Stomach smooth muscle (tissue), 2 donors: Measurements from ENCODE around the gene MARCHF10.
A peak's percentile ranks its signal among the peaks of the same experiment; 100 is the strongest.

Experiments
- H3K27ac ChIP-seq: one replicate; pipeline ENCODE4 v1.7.0; 2013; ENCODE audit warnings: mild to moderate bottlenecking, low read length, inconsistent platforms
- H3K27me3 ChIP-seq, 2 donors: one replicate each; pipeline ENCODE4 v1.7.0; 2013; ENCODE audit warnings: low read length in 2 of 2; ENCODE audit not compliant: insufficient read depth in 2 of 2, control insufficient read depth in 1 of 2
- H3K36me3 ChIP-seq, 2 donors: one replicate each; pipeline ENCODE4 v1.7.0; 2013; ENCODE audit warnings: low read length in 2 of 2; ENCODE audit not compliant: control insufficient read depth in 2 of 2, insufficient read depth in 2 of 2
- H3K4me1 ChIP-seq: one replicate; pipeline ENCODE4 v1.7.0; 2013; ENCODE audit warnings: low read length; ENCODE audit not compliant: control insufficient read depth, insufficient read depth
- H3K4me3 ChIP-seq, 2 donors: one replicate each; pipeline ENCODE4 v1.7.0; 2013; ENCODE audit warnings: low read length in 2 of 2
- H3K9ac ChIP-seq, 2 donors: one replicate each; pipeline ENCODE4 v1.7.0; 2013; ENCODE audit warnings: low read length in 2 of 2, mild to moderate bottlenecking in 1 of 2
- H3K9me3 ChIP-seq, 2 donors: one replicate each; pipeline ENCODE4 v1.7.0; 2013; ENCODE audit warnings: low read length in 2 of 2; ENCODE audit not compliant: control insufficient read depth in 2 of 2
- donor health status: healthy.
- donor health status: Pancreatic carcinoma.

The MARCHF10 gene

DNA sequence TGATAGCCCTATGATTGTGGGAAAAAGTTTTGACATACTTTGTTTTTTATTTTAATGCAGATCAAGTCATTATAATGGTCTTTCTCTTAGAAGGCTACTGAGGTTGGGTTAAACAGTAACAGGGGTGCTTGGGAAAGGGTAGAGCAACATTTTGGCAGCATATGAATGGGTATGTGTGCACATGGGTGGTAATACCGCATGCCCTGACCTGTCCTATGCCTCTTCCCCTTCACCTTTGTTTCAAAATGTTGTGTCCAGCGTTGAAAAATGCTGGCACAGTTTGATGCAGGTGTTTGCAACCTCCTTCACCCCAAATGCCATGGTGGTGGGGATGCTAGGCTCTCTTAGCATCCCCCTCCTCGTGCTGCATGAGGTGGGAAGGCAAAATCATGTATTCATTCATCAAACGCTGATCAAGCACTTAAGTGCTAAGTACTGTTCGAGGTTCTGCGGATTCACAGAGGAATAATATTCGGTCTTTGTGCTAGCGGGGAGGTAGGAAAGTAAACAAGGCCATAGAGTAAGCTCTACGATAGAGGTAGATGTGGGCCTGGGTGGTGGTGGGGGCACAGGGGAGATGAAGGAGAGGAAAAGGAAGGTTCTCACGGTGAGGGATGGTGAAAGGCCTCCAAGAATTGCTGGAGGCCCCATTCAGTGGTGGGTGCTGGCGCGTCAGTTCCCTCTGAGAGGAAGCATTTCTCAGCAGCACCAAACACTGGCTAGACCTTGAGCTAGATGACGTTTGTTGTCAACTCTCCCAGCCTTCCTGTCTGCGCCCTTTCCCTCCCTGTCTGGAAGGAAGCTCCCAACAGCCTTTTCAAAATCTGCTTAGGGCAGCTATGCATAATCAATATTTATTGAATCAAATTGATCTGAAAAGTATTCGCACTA is 13.3 kb upstream of the MARCHF10 start:
- Histone ChIP-seq H3K9ac (no peak overlapping the region), H3K9me3 (no peaks in the 10 kb centered on the region), H3K36me3 (no peaks in the 10 kb centered on the region), H3K27me3 (no peaks in the 10 kb centered on the region), H3K4me3 (no peak overlapping the region), H3K27ac (no peak overlapping the region), H3K4me1 (no peaks in the 10 kb centered on the region)

DNA sequence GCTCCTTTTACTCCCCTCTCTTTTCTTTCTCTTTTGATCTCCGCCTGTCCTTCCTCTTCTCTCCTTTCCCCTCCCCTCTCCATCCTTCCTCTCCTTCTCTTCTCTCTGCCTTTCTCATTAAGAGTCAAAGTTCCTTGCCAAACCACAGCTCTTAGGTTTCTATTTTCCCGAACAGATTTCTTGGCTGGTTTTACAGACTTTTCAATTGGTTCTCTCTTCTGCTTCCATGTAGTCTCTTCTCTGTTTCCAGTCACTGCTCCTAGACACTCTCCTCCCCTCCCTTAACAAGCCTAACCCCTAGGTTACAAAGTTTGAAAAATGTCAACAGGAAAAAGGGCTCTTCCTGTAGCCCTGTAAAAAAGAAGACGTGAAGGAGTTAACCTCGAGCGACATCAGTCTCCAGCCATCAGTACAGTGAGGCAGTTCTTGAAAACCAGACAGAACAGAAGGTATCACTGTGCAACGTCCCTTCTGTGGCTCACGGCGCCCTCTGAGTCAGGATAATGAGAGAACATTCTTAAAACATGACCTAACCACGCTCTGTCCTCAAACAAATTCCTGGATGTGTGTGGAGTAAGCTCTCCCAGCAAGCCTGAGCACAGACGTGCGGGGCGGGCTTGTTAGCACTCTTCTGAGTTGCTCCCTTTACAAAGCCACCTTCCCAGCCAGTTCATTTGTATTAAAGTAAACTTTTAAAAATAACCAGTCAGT is 11.6 kb upstream of the MARCHF10 start:
- H3K9me3 ChIP-seq, result no peaks in the 10 kb centered on the region
- H3K4me3 ChIP-seq, result no peak overlapping the region
- no peaks in the 10 kb centered on the region for H3K36me3 ChIP-seq
- H3K9ac ChIP-seq, result peak overlapping the region in 1 of 2 donors; percentile 1
- H3K27ac ChIP-seq, result no peak overlapping the region
- no peaks in the 10 kb centered on the region for H3K4me1 ChIP-seq
- no peaks in the 10 kb centered on the region for H3K27me3 ChIP-seq

DNA sequence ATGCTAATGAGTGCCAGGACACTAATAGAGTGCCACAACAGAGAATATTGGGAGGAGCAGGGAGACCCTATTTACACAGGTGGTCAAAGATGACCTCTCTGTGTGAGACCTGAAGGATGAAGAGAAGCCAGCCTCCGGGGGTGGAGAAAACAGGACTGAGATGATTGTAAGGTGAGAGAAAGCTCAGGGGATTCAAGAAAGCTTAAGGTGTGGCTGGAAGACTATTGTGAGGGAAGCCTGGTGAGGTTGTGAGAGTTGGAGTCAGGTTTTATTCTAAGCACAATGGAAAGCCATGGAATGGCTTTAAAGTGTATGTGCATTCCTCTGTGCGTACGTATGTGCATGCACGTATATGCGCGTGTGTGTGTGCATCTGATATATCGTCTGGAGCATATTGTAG is 10.4 kb upstream of the MARCHF10 start:
- Histone ChIP-seq H3K36me3 (no peaks in the 10 kb centered on the region), H3K27me3 (no peaks in the 10 kb centered on the region), H3K9me3 (no peaks in the 10 kb centered on the region), H3K4me3 (no peak overlapping the region), H3K9ac (no peak overlapping the region), H3K4me1 (no peaks in the 10 kb centered on the region), H3K27ac (no peak overlapping the region)

DNA sequence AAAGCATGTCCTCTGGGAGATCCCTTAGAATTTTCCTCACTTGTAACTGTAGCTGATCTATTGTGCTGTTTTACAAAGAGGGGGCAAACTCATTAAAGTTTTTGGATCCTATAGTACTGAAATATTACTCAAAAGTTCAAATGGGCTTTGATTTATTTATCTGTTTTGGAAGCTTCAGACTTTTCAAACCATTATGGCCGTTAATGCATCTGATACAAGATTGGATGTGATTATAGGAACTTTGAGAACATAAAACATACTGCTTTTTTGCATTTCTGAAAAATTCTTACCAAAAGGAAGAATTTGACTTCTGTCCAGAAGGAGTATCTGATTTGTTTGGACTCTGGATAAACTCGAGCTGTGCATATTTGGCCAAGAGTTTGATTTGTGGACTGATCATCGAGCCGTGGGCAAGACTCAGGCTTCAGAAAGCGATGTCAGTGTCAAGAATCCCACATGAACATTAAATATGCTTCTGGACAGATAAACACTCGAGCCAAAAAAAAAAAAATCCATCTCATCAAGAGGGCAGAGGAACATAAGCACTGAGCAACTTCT is 8.2 kb upstream of the MARCHF10 start:
- H3K36me3 ChIP-seq, result no peaks in the 10 kb centered on the region
- no peak overlapping the region for H3K9ac ChIP-seq
- no peaks in the 10 kb centered on the region for H3K9me3 ChIP-seq
- no peaks in the 10 kb centered on the region for H3K27me3 ChIP-seq
- no peaks in the 10 kb centered on the region for H3K4me1 ChIP-seq
- no peak overlapping the region for H3K4me3 ChIP-seq
- H3K27ac ChIP-seq, result no peak overlapping the region

DNA sequence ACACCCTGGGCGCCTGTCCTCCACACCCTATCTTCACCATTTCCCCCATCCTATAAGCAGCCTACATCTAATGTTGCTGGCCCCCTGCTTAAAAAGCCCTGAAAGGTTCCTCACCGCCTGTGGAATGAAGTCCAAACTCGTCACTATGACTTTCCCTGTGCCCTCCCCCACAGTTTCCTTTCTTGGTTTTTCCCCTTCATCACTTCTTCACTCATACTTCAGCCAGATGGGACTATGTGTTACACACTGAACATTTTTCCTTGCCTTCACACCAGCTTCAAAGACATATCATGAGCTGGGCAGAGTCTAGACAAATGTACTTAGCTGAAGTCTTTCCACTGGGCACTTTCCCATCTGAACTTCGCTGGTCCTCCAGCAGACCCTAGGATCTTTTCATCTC is 1.5 kb upstream of the MARCHF10 start:
- peaks cover 4 to 16% of the 10 kb centered on the region in 2 donors for H3K27me3 ChIP-seq
- no peak overlapping the region for H3K27ac ChIP-seq
- H3K4me1 ChIP-seq, result peaks cover 2% of the 10 kb centered on the region
- no peaks in the 10 kb centered on the region for H3K36me3 ChIP-seq
- H3K4me3 ChIP-seq, result no peak overlapping the region
- H3K9me3 ChIP-seq, result no peaks in the 10 kb centered on the region
- no peak overlapping the region for H3K9ac ChIP-seq

DNA sequence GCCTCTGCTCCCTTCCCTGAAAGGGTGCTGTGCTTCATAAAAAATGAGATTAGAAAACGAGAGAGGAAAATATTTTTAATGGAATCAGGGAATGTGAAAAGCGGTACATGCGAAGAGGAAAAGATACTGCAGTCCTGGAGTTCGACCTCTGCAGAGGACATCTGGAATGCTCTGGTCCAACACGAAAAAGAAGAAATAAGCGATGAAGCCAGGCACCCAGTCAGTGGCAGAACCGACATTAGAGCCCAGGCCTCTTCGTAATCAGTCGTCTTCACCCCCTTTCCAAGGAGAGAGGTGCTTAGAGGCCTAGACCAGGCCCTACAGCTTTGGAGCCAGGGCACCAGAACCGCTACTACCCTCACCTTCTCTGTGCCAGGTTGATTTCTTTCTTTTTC is 459 bp upstream of the MARCHF10 start:
- H3K27me3 ChIP-seq, result peaks cover 4 to 16% of the 10 kb centered on the region in 2 donors
- H3K36me3 ChIP-seq, result no peaks in the 10 kb centered on the region
- no peaks in the 10 kb centered on the region for H3K9me3 ChIP-seq
- no peak overlapping the region for H3K4me3 ChIP-seq
- H3K9ac ChIP-seq, result no peak overlapping the region
- no peak overlapping the region for H3K27ac ChIP-seq
- peaks cover 2% of the 10 kb centered on the region for H3K4me1 ChIP-seq

DNA sequence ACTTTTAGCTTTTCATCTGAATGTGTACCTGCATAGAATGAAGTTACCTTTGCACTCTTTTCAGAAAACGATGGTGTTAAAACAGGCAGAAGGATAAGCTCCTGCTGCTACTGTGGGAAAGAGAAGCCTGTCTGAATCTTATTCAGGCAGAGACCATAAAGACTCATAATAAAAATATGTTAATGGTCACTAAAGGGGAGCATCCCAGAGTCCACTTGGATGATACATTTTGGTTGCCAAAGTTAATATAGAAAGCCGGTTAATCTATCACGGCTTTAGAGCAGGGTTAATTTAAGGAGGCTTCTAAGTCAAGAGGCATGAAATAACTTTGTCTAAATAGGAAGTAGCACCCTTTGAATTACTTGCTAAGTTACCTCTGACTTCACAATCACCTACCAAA is 2.9 kb downstream of the MARCHF10 start:
- no peak overlapping the region for H3K4me3 ChIP-seq
- H3K36me3 ChIP-seq, result no peaks in the 10 kb centered on the region
- H3K9me3 ChIP-seq, result no peaks in the 10 kb centered on the region
- peaks cover 2% of the 10 kb centered on the region for H3K4me1 ChIP-seq
- no peak overlapping the region for H3K9ac ChIP-seq
- H3K27ac ChIP-seq, result no peak overlapping the region
- H3K27me3 ChIP-seq, result peaks cover 4 to 16% of the 10 kb centered on the region in 2 donors

DNA sequence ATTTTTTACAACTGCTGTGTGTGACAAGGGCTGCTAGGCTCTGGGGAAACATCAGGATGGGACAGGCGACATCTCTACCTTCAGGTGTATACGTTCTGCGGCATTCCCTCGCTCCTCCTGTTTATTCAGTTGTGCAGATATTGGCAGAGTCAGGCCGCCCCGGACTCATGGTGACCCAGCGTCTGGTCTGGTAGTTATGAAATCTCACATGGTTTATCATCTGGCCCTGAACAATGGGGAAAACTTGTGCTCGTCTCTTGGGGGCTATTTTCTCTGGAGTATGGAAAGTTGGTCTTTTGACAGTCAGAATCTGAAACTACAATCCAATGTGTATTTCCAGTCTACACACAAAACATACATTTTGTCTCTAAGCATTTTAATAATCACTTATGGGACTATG is 3.3 kb downstream of the MARCHF10 start:
- peaks cover 2% of the 10 kb centered on the region for H3K4me1 ChIP-seq

DNA sequence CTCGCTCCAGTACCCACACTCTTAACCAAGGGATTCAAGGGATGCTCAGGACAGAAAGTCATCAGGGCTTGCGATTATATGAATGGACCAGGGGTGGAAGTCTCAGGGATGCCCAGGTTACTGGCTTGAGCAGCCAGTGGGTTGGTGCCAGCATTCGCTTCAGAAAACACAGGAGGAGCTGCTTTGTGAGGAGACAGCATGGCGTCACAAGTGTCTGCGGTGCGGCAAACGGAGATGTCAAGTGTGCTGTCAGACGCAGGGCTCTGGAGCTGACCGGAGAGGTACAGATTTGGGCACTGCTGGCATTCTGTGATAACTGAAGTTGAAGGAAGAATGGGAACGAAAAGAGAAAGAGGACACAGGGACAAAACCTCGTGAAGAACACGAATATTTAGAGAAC is 4.1 kb downstream of the MARCHF10 start:
- Histone ChIP-seq H3K4me3 (no peak overlapping the region), H3K27ac (no peak overlapping the region), H3K4me1 (peaks cover 2% of the 10 kb centered on the region), H3K9me3 (no peaks in the 10 kb centered on the region), H3K9ac (no peak overlapping the region), H3K27me3 (peaks cover 4 to 14% of the 10 kb centered on the region in 2 donors), H3K36me3 (no peaks in the 10 kb centered on the region)

More for the DNA sequence above, 3.3 kb downstream of the MARCHF10 start:
- Histone ChIP-seq H3K27ac (no peak overlapping the region), H3K9me3 (no peaks in the 10 kb centered on the region), H3K4me3 (no peak overlapping the region), H3K9ac (no peak overlapping the region), H3K27me3 (peaks cover 4 to 16% of the 10 kb centered on the region in 2 donors), H3K36me3 (no peaks in the 10 kb centered on the region)

DNA sequence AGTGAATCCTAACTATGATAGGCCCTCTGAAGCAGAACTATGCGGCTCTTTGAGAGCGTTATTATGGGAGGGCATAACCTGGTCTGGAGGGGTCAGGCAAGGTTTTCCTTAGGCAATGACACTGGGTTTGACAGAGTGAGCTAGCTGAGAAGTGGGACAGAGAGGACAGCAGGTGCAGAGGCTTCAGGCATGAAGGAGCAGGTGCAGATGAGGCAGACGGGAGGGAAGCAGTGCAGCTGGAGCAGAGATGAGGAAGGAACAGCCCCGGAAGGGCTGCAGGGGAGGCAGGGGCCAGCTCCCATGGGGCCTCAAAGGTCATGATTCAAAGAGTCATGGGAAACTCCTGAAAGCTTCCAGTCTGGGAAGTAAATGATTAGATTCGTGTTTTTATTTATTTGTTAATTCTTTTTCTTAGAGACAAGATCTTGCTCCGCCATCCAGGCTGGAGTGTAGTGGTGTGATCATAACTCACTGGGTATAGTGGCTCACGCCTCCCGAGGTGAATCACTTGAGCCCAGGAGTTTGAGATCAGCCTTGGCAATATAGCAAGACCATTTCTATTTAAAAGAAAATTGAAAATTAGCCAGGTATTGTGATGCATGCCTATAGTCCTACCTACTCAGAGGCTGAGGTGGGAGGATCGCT is 5.4 kb downstream of the MARCHF10 start:
- Histone ChIP-seq H3K36me3 (no peaks in the 10 kb centered on the region), H3K27ac (no peak overlapping the region), H3K9ac (no peak overlapping the region)

More for the DNA sequence above, 5.4 kb downstream of the MARCHF10 start:
- peaks cover 2 to 8% of the 10 kb centered on the region in 2 donors for H3K27me3 ChIP-seq
- no peaks in the 10 kb centered on the region for H3K9me3 ChIP-seq
- H3K4me3 ChIP-seq, result no peak overlapping the region
- peaks cover under 1% of the 10 kb centered on the region for H3K4me1 ChIP-seq
